Adrenal gland (tissue), 12 donors: ENCODE results near the gene ITPK1. TPM values are rescaled to one million over a fixed set of nuclear protein-coding genes. Genes with fewer than 3 reads are reported as not detected.

ENCODE experiments used
- DNase-seq, 7 donors: peaks; one replicate each; pipeline ENCODE4 v3.0.0-alpha.2; 2019 to 2020
- H3K27ac ChIP-seq, 5 donors: fragments of 200-600 bp; sonication (generic) in 4 of 5; 1 replicate in 3 of 5; 2 replicates in 2 of 5; pipeline versions ENCODE4 v1.5.1 to v1.8.0; 2016 to 2020; ENCODE audit warnings: mild to moderate bottlenecking in 1 of 5
- H3K27me3 ChIP-seq: fragments of 200-600 bp; 2 replicates; pipeline ENCODE4 v1.8.0; 2021
- H3K36me3 ChIP-seq, 2 donors: fragments of 200-600 bp; replicated peaks in 1 of 2; 1 replicate in 1 of 2; 2 replicates in 1 of 2; pipeline versions ENCODE4 v1.5.1 to v1.8.0; 2018 to 2022
- H3K4me1 ChIP-seq, 2 donors: fragments of 200-600 bp; replicated peaks in 1 of 2; 1 replicate in 1 of 2; 2 replicates in 1 of 2; pipeline versions ENCODE4 v1.5.1 to v1.8.0; 2018 to 2021
- H3K4me3 ChIP-seq, 4 donors: fragments of 200-600 bp; sonication (generic) in 3 of 4; one replicate each; pipeline ENCODE4 v1.5.1; 2016 to 2018
- H3K9me3 ChIP-seq, 3 donors: fragments of 200-600 bp; sonication (generic) in 1 of 3; replicated peaks in 1 of 3; 1 replicate in 2 of 3; 2 replicates in 1 of 3; pipeline versions ENCODE4 v1.5.1 to v1.8.0; 2016 to 2021
- CTCF ChIP-seq, 6 experiments: fragments of 450-650 bp in 4 of 6; fragments of 200-600 bp in 2 of 6; sonication (generic) in 1 of 6; IDR thresholded peaks; 1 replicate in 5 of 6; 2 replicates in 1 of 6; pipeline versions ENCODE4 v1.5.1 to v1.8.0; 2016 to 2021; ENCODE audit warnings: antibody characterized with exemption in 6 of 6, mild to moderate bottlenecking in 2 of 6, moderate library complexity in 1 of 6
- POLR2A ChIP-seq, 2 donors: fragments of 450-650 bp; IDR thresholded peaks; one replicate each; pipeline ENCODE4 v1.6.1; 2017; ENCODE audit warnings: antibody characterized with exemption in 2 of 2, mild to moderate bottlenecking in 2 of 2, moderate library complexity in 1 of 2
- WGBS, 4 donors: extraction: QIAGEN DNeasy Blood & Tissue Kit in 2 of 4; methylation state at CpG; one replicate each; pipeline versions ENCODE4 v1.1.5 to v1.1.7; 2013 to 2017; 5-methylcytosine and 5-hydroxymethylcytosine counted together
- intact Hi-C, 2 donors: fragments of 100-400 bp; cut with DNase I; formaldehyde crosslinking; loops; one replicate each; pipeline versions ENCODE4 v1.14.1 to v1.15.0; 2022 to 2023
- polyA plus RNA-seq, 3 donors: library from polyadenylated mRNA; stranded (reverse); fragments of 200-250 nt in 2 of 3; fragments of 350-450 nt in 1 of 3; fragmentation: Illumina TruSeq in 1 of 3; extraction: RNeasy Lipid Tissue Mini Kit (QIAGEN cat#74804) in 1 of 3; gene quantifications; one replicate each; pipeline ENCODE4 v1.2.3, GENCODE V29; 2013 to 2014
- total RNA-seq, 9 donors: library from RNA; depleted of rRNA in 4 of 9; stranded (reverse); fragments of >200 nt in 4 of 9; fragments of 120-200 nt in 1 of 9; fragmentation: NEBNext Ultra II Directional in 1 of 9; extraction: Animal tissue kit (Norgen Biotek cat#: 25700) in 1 of 9; gene quantifications; one replicate each; pipeline versions ENCODE4 v1.1.0 to v1.2.4, GENCODE V29; 2013 to 2023
- donor health status: healthy with polysubstance abuse.
- donor health status: Bipolar disorder and iron deficiency.
- donor health status: DM: yes; HTN: yes; CAD: no.
- donor health status: DM: no; HTN: no; CAD: no.
- donor health status: DM: no; HTN: no; CAD: no.
- donor health status: DM: yes; HTN: yes; CAD: no.

Gene ITPK1
- total and polyA plus RNA-seq, 12 donors = 28.1 to 182 (median 49.2) TPM

DNA sequence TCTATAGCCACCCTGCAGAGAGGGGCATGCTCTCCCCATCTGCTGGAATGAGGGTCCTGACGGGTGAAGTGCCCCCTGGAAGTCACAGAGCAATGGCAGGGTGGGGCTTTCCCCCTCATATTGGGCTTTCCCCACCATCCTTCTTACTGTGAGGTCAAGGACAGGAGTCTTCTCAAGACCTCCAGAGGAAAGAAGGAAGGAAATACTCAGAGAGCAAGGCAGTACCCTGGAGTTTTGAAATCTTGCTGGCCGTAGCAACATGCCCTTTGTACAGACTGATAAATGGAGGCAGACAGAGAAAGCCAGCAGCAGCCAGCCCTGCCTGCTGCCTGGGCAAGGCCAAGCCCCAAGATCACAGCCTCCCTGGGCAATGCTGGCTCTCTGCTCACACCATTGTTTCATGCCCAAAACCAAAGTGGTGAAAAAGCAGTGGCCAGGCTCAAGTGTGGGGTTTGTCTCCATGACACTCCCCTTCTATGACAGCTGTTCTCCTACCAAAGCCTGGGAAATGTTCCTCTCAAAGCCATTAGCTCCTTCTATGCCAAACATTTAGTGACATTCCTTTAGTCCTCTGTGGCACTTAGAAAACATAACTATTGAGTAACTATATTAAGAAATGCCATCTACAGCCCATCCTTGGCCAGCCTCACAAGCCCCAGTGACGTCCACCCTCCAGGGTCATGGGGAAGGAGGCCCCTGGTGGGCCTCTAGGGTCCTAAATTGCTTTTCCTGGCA, 13.2 kb upstream of the ITPK1 start:
- Histone ChIP-seq H3K27me3 (no peaks in the 10 kb centered on the region), H3K9me3 (no peaks in the 10 kb centered on the region), H3K36me3 (no peaks in the 10 kb centered on the region), H3K27ac (no peak overlapping the region), H3K4me3 (no peak overlapping the region), H3K4me1 (no peaks in the 10 kb centered on the region)
- WGBS, 4 donors = 40 to 50% (median 43%) methylated on average over 3 of the region's 3 CpGs
- TF ChIP-seq POLR2A (IDR thresholded peaks at IDR 0.05) (no peak), CTCF (IDR thresholded peaks at IDR 0.05) (no peak)
- DNase-seq = no peak
- intact Hi-C loops = no loop called here

DNA sequence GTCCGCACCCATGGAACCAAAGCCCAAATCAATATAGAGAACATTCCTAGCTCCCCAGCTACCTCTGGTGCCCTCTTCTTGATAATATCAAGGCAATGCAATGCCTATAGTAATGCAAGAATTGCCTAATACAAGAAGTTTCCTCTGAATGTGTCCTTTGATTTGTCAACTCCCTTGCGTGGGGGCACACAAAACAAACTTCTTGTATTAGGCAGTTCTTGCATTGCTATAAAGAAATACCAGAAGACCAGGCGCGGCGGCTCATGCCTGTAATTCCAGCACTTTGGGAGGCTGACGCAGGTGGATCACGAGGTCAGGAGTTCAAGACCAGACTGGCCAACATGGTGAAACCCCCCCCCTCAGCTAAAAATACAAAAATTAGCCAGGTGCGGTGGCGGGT, 10.4 kb upstream of the ITPK1 start:
- Histone ChIP-seq H3K27me3 (no peaks in the 10 kb centered on the region), H3K4me1 (no peaks in the 10 kb centered on the region), H3K36me3 (no peaks in the 10 kb centered on the region), H3K4me3 (no peak overlapping the region), H3K27ac (no peak overlapping the region), H3K9me3 (no peaks in the 10 kb centered on the region)
- TF ChIP-seq POLR2A (IDR thresholded peaks at IDR 0.05) = no peak
- no peak for TF ChIP-seq CTCF (IDR thresholded peaks at IDR 0.05)
- 88 to 90% (median 89%) methylated on average over 9 of the region's 9 CpGs for WGBS, 4 donors
- DNase-seq = no peak
- intact Hi-C loops = no loop called here

DNA sequence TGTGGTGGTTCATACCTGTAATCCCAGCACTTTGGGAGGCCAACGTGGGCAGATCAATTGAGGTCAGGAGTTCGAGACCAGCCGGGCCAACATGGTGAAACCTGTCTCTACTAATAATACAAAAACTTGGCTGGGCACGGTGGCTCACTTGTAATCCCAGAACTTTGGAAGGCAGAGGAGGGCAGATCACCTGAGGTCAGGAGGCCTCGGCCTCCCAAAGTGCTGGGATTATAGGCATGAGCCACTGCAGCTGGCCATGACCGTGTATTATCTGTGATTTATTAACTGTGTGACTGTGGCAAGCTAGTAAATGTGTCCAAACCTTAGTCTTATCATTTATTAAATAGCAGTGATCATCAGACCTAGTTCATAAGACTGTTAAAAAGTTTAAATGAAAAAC, 7.1 kb upstream of the ITPK1 start:
- Histone ChIP-seq H3K36me3 (no peaks in the 10 kb centered on the region), H3K9me3 (no peaks in the 10 kb centered on the region), H3K4me1 (no peaks in the 10 kb centered on the region), H3K27ac (no peak overlapping the region), H3K27me3 (no peaks in the 10 kb centered on the region), H3K4me3 (no peak overlapping the region)
- WGBS, 4 donors = 75 to 86% (median 80%) methylated on average over 5 to 6 of the region's 6 CpGs
- TF ChIP-seq CTCF (IDR thresholded peaks at IDR 0.05) (no peak), POLR2A (IDR thresholded peaks at IDR 0.05) (no peak)
- intact Hi-C loops = no loop called here
- no peak for DNase-seq

DNA sequence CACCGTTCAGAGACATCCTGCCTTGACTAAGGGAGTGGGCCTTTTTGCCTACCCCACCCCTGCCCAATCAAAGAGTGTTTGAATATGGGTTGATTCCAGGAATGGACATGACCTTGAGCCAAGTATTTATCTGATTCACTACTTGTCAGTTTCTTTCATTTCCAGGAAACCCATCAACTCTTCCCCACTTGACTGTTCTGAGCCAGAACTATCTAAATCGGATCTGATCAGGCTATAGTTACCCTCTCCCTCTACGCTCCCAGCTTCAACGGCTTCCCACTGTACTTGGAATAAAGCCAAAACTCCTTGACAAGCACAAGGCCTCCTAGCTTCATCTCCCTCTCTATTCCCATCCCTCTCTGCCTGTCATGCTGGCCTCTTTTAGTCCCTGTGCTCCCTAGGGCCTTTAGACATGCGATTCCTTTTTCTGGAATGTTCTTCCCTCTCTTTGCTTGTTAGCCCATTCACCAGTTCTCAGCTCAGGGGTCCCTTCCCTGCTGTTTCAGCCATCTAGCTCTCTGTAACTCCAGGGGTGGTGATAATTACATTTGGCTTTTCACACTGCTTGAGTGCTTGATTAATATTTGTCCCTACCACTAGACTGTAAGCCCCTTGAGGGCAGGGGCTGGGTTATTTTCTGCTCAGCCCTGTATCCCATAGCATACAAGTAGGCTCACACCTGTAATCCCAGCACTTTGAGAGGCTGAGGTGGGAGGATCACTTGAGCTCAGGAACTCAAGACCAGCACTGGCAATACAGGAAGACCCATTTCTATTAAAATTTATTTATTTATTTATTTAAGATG, 5.5 kb upstream of the ITPK1 start:
- Histone ChIP-seq H3K36me3 (no peaks in the 10 kb centered on the region), H3K27ac (no peak overlapping the region), H3K27me3 (no peaks in the 10 kb centered on the region), H3K9me3 (no peaks in the 10 kb centered on the region), H3K4me1 (peaks cover 6% of the 10 kb centered on the region in 2 donors), H3K4me3 (no peak overlapping the region)
- TF ChIP-seq CTCF (IDR thresholded peaks at IDR 0.05) = no peak
- TF ChIP-seq POLR2A (IDR thresholded peaks at IDR 0.05) = no peak
- no peak for DNase-seq
- intact Hi-C loops = no loop called here
- WGBS, 4 donors = 39 to 46% (median 42%) methylated on average over 5 of the region's 5 CpGs
